H9 (cell line): ENCODE results near the gene TFB1M. TPM values are rescaled to one million over a fixed set of nuclear protein-coding genes. Genes with fewer than 3 reads are reported as not detected.

Experiments used
- DNase-seq: peaks from one replicate; pipeline ENCODE4 v3.0.0-alpha.2; 2017
- H2AFZ ChIP-seq: one replicate; pipeline ENCODE4 v1.6.1; 2013; ENCODE audit warnings: mild to moderate bottlenecking, low read length, control low read depth, moderate library complexity
- H2AK5ac ChIP-seq: 2 replicates; pipeline ENCODE4 v1.6.1; 2013; ENCODE audit warnings: low read length, control low read depth, mixed read lengths; ENCODE audit not compliant: insufficient read length
- H2BK120ac ChIP-seq: one replicate; pipeline ENCODE4 v1.6.1; 2013; ENCODE audit warnings: low read depth, mild to moderate bottlenecking, low read length, control low read depth, inconsistent platforms; ENCODE audit not compliant: poor library complexity, severe bottlenecking
- H2BK12ac ChIP-seq: 2 replicates; pipeline ENCODE4 v1.6.1; 2013; ENCODE audit warnings: low read length, control low read depth, mixed read lengths, low read depth; ENCODE audit not compliant: insufficient read length
- H2BK15ac ChIP-seq: 2 replicates; pipeline ENCODE4 v1.6.1; 2013; ENCODE audit warnings: low read depth, low read length, control low read depth
- H2BK20ac ChIP-seq: one replicate; pipeline ENCODE4 v1.6.1; 2013; ENCODE audit warnings: low read depth, mild to moderate bottlenecking, low read length, control low read depth, inconsistent platforms; ENCODE audit not compliant: poor library complexity, severe bottlenecking
- H2BK5ac ChIP-seq: 2 replicates; pipeline ENCODE4 v1.6.1; 2013; ENCODE audit warnings: low read length, control low read depth, mixed read lengths; ENCODE audit not compliant: insufficient read length
- H3K14ac ChIP-seq: 2 replicates; pipeline ENCODE4 v1.6.1; 2013; ENCODE audit warnings: low read length, control low read depth; ENCODE audit not compliant: insufficient read depth
- H3K18ac ChIP-seq: 2 replicates; pipeline ENCODE4 v1.6.1; 2013; ENCODE audit warnings: low read depth, mild to moderate bottlenecking, mixed read lengths, low read length, control low read depth; ENCODE audit not compliant: insufficient read length
- H3K23ac ChIP-seq: 2 replicates; pipeline ENCODE4 v1.6.1; 2013; ENCODE audit warnings: low read length, control low read depth, mixed read lengths, low read depth; ENCODE audit not compliant: insufficient read length
- H3K23me2 ChIP-seq: 2 replicates; pipeline ENCODE4 v1.6.1; 2013; ENCODE audit warnings: low read depth, mild to moderate bottlenecking, mixed read lengths, low read length, control low read depth; ENCODE audit not compliant: insufficient read length, poor library complexity, severe bottlenecking
- H3K27ac ChIP-seq: 2 replicates; pipeline ENCODE4 v1.5.1; 2013; ENCODE audit warnings: low read length, control low read depth, mixed read lengths, low read depth; ENCODE audit not compliant: insufficient read length
- H3K27me3 ChIP-seq: 2 replicates; pipeline ENCODE4 v1.6.1; 2013; ENCODE audit warnings: low read length, control low read depth, inconsistent platforms; ENCODE audit not compliant: insufficient read depth
- H3K4ac ChIP-seq: 2 replicates; pipeline ENCODE4 v1.6.1; 2013; ENCODE audit warnings: low read depth, mild to moderate bottlenecking, control low read depth, inconsistent platforms, low read length, moderate library complexity
- H3K4me1 ChIP-seq: 2 replicates; pipeline ENCODE4 v1.6.1; 2013; ENCODE audit warnings: low read length, control low read depth, inconsistent platforms; ENCODE audit not compliant: insufficient read depth
- H3K4me2 ChIP-seq: 2 replicates; pipeline ENCODE4 v1.6.1; 2013; ENCODE audit warnings: low read length, control low read depth, mixed read lengths; ENCODE audit not compliant: insufficient read length, insufficient read depth
- H3K56ac ChIP-seq: 2 replicates; pipeline ENCODE4 v1.6.1; 2013; ENCODE audit warnings: low read depth, mild to moderate bottlenecking, mixed read lengths, low read length, control low read depth; ENCODE audit not compliant: insufficient read length
- H3K79me1 ChIP-seq: 2 replicates; pipeline ENCODE4 v1.6.1; 2013; ENCODE audit warnings: low read depth, mild to moderate bottlenecking, moderate library complexity, low read length, control low read depth, inconsistent platforms; ENCODE audit not compliant: insufficient read depth, poor library complexity, severe bottlenecking
- H3K79me2 ChIP-seq: 2 replicates; pipeline ENCODE4 v1.6.1; 2013; ENCODE audit warnings: low read length, control low read depth, inconsistent platforms; ENCODE audit not compliant: insufficient read depth
- H3K9ac ChIP-seq: 2 replicates; pipeline ENCODE4 v1.6.1; 2013; ENCODE audit warnings: low read length, control low read depth, mixed read lengths; ENCODE audit not compliant: insufficient read length; ENCODE audit errors: extremely low read depth
- H3K9me3 ChIP-seq: one replicate; pipeline ENCODE4 v1.6.1; 2013; ENCODE audit warnings: low read depth, low read length, inconsistent platforms; ENCODE audit not compliant: control insufficient read depth
- H3T11ph ChIP-seq: one replicate; pipeline ENCODE4 v1.6.1; 2013; ENCODE audit warnings: mild to moderate bottlenecking, low read length, control low read depth, inconsistent platforms
- H4K20me1 ChIP-seq: one replicate; pipeline ENCODE4 v1.6.1; 2013; ENCODE audit not compliant: control insufficient read depth, insufficient read length, insufficient read depth
- H4K5ac ChIP-seq: 2 replicates; pipeline ENCODE4 v1.6.1; 2013; ENCODE audit warnings: low read depth, mild to moderate bottlenecking, mixed read lengths, low read length, control low read depth; ENCODE audit not compliant: insufficient read length
- H4K8ac ChIP-seq: replicated peaks from 2 replicates; pipeline ENCODE4 v1.6.1; 2013; ENCODE audit warnings: low read length, control low read depth, mixed read lengths, low read depth; ENCODE audit not compliant: insufficient read length
- H4K91ac ChIP-seq: 2 replicates; pipeline ENCODE4 v1.6.1; 2013; ENCODE audit warnings: low read depth, mild to moderate bottlenecking, moderate library complexity, mixed read lengths, low read length, control low read depth; ENCODE audit not compliant: insufficient read length
- H3K27ac Mint-ChIP-seq, 3 experiments: 2 replicates in 2 of 3; 3 replicates in 1 of 3; pipeline ENCODE4 v1.8.0; 2020 to 2021; ENCODE audit warnings: mixed read lengths in 3 of 3, mild to moderate bottlenecking in 1 of 3, moderate library complexity in 1 of 3
- H3K27me3 Mint-ChIP-seq: 2 replicates; pipeline ENCODE4 v1.8.0; 2021; ENCODE audit warnings: low read depth, mild to moderate bottlenecking, moderate library complexity, mixed read lengths
- H3K36me3 Mint-ChIP-seq, 3 experiments: 2 replicates in 2 of 3; 3 replicates in 1 of 3; pipeline ENCODE4 v1.8.0; 2020 to 2021; ENCODE audit warnings: low read depth in 3 of 3, mixed read lengths in 3 of 3; ENCODE audit not compliant: insufficient read depth in 1 of 3
- H3K4me1 Mint-ChIP-seq, 2 experiments: 2 replicates each; pipeline ENCODE4 v1.8.0; 2020; ENCODE audit warnings: mixed read lengths in 2 of 2
- H3K4me3 Mint-ChIP-seq, 2 experiments: 2 replicates in 1 of 2; 3 replicates in 1 of 2; pipeline ENCODE4 v1.8.0; 2020 to 2021; ENCODE audit warnings: mild to moderate bottlenecking in 2 of 2, mixed read lengths in 2 of 2, moderate library complexity in 1 of 2
- H3K9me3 Mint-ChIP-seq, 2 experiments: 2 replicates in 1 of 2; 3 replicates in 1 of 2; pipeline ENCODE4 v1.8.0; 2020; ENCODE audit warnings: mild to moderate bottlenecking in 2 of 2, mixed read lengths in 2 of 2, moderate library complexity in 1 of 2
- WGBS: extraction: QIAGEN DNeasy Blood & Tissue Kit; methylation state at CpG from one replicate; pipeline ENCODE4 v1.1.7; 2013; ENCODE audit warnings: missing lambda C conversion rate, low lambda C conversion rate, mixed read lengths; ENCODE audit not compliant: insufficient read length; ENCODE audit errors: extremely low coverage; 5-methylcytosine and 5-hydroxymethylcytosine counted together
- total RNA-seq: library from RNA; stranded (reverse); gene quantifications from 2 replicates; pipeline ENCODE4 v1.2.1, GENCODE V29; 2021
- TF ChIP-seq, protein P1 (sequence below): fragments of 200-600 bp; sonication (generic); conservative IDR thresholded peaks from 3 replicates; pipeline ENCODE4 v1.8.0; 2021; ENCODE audit warnings: antibody characterized with exemption, mild to moderate bottlenecking

The TFB1M gene
- total RNA-seq, 1 experiment from 2014 or later = 28.6 TPM

DNA sequence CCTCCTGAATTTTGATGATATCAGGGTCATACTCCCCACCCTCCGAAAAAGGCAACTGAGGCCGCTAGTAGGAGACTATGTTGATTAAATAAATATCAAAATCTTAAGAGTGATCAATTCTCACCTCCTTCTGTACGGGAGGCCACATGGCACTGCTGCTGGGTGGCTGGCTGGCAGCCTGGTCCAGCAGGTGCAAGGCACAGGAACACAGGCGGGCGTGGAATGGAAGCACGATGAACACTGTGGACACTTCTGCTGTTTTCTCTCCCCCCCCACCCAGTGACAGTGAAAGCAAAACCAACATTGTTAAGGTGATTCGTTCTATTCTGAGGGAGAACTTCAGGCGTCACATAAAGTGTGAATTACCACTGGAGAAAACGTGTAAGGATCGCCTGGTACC, 60.1 kb downstream of the TFB1M start:
- no peak overlapping the region for H3T11ph ChIP-seq
- no peak overlapping the region for H2BK15ac ChIP-seq
- no peaks in the 10 kb centered on the region for H3K23me2 ChIP-seq
- Mint-ChIP-seq H3K36me3 (peaks cover 16 to 72% (median 58%) of the 10 kb centered on the region in 3 experiments; a peak in 6 of 7 replicates), H3K27me3 (no peaks in the 10 kb centered on the region), H3K9me3 (no peaks in the 10 kb centered on the region), H3K27ac (peak overlapping the region; percentile 26 to 87 (median 31); a peak in 4 of 7 replicates), H3K4me3 (no peak overlapping the region), H3K4me1 (peaks cover 22 to 26% of the 10 kb centered on the region in 2 experiments)
- no peak overlapping the region for H4K5ac ChIP-seq
- 0 out of 2 replicates have a peak, but pooled peaks cover 2% of the 10 kb centered on the region for H3K4me1 ChIP-seq
- H4K91ac ChIP-seq = no peak overlapping the region
- no peak overlapping the region for H2AK5ac ChIP-seq
- no peaks in the 10 kb centered on the region for H3K9me3 ChIP-seq
- no peak overlapping the region for H3K23ac ChIP-seq
- H3K9ac ChIP-seq = no peak overlapping the region
- no peak overlapping the region for H3K56ac ChIP-seq
- H3K18ac ChIP-seq = no peak overlapping the region
- no CpG with 5 or more reads among the region's 10 CpGs for WGBS
- TF ChIP-seq, protein P1, sequence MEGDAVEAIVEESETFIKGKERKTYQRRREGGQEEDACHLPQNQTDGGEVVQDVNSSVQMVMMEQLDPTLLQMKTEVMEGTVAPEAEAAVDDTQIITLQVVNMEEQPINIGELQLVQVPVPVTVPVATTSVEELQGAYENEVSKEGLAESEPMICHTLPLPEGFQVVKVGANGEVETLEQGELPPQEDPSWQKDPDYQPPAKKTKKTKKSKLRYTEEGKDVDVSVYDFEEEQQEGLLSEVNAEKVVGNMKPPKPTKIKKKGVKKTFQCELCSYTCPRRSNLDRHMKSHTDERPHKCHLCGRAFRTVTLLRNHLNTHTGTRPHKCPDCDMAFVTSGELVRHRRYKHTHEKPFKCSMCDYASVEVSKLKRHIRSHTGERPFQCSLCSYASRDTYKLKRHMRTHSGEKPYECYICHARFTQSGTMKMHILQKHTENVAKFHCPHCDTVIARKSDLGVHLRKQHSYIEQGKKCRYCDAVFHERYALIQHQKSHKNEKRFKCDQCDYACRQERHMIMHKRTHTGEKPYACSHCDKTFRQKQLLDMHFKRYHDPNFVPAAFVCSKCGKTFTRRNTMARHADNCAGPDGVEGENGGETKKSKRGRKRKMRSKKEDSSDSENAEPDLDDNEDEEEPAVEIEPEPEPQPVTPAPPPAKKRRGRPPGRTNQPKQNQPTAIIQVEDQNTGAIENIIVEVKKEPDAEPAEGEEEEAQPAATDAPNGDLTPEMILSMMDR = no peak
- H2BK120ac ChIP-seq = no peak overlapping the region
- H3K27ac ChIP-seq = no peak overlapping the region
- no peak overlapping the region for H2BK12ac ChIP-seq
- H4K20me1 ChIP-seq = no peaks in the 10 kb centered on the region
- H3K27me3 ChIP-seq = no peaks in the 10 kb centered on the region
- H3K14ac ChIP-seq = no peak overlapping the region
- no peaks in the 10 kb centered on the region for H3K79me2 ChIP-seq
- no peak overlapping the region for H2AFZ ChIP-seq
- no peak overlapping the region for H2BK20ac ChIP-seq
- H4K8ac ChIP-seq = no peak overlapping the region
- no peak for DNase-seq
- no peak overlapping the region for H3K4ac ChIP-seq
- no peak overlapping the region for H2BK5ac ChIP-seq
- H3K4me2 ChIP-seq = no peak overlapping the region
- no peaks in the 10 kb centered on the region for H3K79me1 ChIP-seq
